Activated naive CD8-positive, alpha-beta T cell treated with anti-CD3 and anti-CD28 coated beads, Interleukin-2, amount 50 U/mL, for 24 hours (primary cell): ENCODE results near the gene CPA2.
"Not testable (repeated sequence)": the region's sequence is repeated elsewhere in the genome, so short reads cannot be mapped to it uniquely, and the experiment has no call there.

ENCODE experiments used
- ATAC-seq: fragments of 150-1000 bp; cut with Tn5 transposase; one replicate; pipeline ENCODE4 v1.10.0; 2021
- DNase-seq: peaks from one replicate; pipeline ENCODE4 v3.0.0; 2021
- H3K27ac Mint-ChIP-seq: one replicate; pipeline ENCODE4 v1.8.0; 2021; ENCODE audit warnings: mild to moderate bottlenecking, mixed read lengths
- H3K27me3 Mint-ChIP-seq: one replicate; pipeline ENCODE4 v1.8.0; 2021; ENCODE audit warnings: mixed read lengths
- H3K36me3 Mint-ChIP-seq: one replicate; pipeline ENCODE4 v1.8.0; 2021; ENCODE audit warnings: low read depth, mixed read lengths
- H3K4me1 Mint-ChIP-seq: one replicate; pipeline ENCODE4 v1.8.0; 2021; ENCODE audit warnings: mixed read lengths
- H3K4me3 Mint-ChIP-seq: one replicate; pipeline ENCODE4 v1.8.0; 2021; ENCODE audit warnings: mild to moderate bottlenecking, moderate library complexity, mixed read lengths
- H3K9me3 Mint-ChIP-seq: one replicate; pipeline ENCODE4 v1.8.0; 2021; ENCODE audit warnings: mixed read lengths

CPA2 gene

DNA sequence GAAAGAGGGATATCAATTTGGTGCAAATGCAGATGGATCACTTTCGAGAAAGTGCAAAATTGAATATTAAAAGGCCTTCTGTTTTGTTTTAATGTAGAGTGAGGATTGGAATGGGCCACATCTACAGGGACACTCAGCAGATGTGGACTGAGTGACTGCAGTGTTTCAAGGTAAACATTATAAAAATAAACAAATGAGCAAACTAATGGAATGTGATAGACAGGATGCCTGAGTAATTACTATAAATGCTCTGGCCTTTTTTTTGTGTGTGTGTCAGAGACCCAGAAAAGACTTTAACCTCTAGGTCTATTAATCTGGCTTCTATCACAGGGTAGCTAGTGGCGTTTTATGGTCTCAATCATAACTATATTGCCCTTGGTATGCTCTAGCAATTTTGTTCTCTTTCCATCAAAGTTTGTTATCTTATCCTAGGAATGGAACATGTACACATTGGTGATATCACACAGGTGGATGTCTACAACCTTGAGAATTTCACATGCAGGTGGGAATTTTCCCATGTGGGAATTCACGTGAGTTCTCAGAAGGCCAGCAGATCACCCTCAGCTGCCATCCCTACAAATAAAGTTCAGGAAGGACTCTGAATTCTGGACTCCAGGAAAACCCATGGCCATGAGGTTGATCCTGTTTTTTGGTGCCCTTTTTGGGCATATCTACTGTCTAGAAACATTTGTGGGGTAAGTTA lies at the start of gene CPA2:
TSS of gene CPA2 (plus strand) at position 606 of the 703 bp plus-strand sequence. CDS start at position 625, 19 bp downstream.
- DNase-seq (no peak), ATAC-seq (no peak)
- H3K4me1 Mint-ChIP-seq = no peaks in the 10 kb centered on the region
- no peaks in the 10 kb centered on the region for H3K9me3 Mint-ChIP-seq
- no peak within 1 kb of the TSS for H3K4me3 Mint-ChIP-seq
- peaks cover 4% of the 10 kb centered on the region for H3K27me3 Mint-ChIP-seq
- no peak within 1 kb of the TSS for H3K27ac Mint-ChIP-seq
- H3K36me3 Mint-ChIP-seq = no peaks in the 10 kb centered on the region

DNA sequence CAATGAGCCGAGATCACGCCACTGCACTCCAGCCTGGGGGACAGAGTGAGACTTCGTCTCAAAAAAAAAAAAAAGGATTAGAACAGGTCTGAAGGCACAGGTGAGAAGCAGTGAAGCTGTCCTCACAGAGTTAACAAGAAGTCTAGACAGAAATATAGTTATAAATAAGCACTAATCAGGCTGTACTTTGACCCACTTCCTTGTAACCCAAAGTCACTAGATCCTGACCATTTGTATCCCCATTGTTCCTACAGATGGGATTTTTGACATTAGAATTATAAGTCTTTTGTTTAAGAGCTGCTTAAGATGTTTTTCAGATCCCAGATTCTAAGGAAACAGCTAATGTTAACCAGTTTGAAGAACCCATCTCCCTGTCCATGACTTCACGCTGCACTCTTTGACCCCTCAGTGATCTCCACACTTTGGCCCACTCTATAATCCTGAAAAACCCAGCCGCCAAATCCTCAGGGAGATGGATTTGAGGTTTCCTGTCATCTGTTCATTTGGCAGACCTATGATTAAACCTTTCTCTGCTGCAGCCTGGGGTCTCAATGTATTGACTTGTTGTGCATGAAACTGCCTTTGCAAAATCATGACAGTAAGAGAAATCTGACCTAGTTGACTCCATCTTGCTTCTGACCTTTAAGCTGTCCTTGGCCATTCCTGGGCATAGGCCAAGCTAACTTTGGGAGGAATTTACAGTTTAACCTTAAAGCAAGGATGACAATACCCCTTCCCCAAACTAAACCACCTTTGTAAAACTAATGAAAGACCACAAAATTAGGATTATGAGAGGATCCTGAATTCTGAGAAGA lies 47.6 kb upstream of the CPA2 start:
- H3K36me3 Mint-ChIP-seq = no peaks in the 10 kb centered on the region
- peaks cover 10% of the 10 kb centered on the region for H3K27me3 Mint-ChIP-seq
- H3K4me3 Mint-ChIP-seq = no peak overlapping the region
- H3K9me3 Mint-ChIP-seq = no peaks in the 10 kb centered on the region
- no peak overlapping the region for H3K27ac Mint-ChIP-seq
- no peaks in the 10 kb centered on the region for H3K4me1 Mint-ChIP-seq
- DNase-seq (no peak), ATAC-seq (no peak)

DNA sequence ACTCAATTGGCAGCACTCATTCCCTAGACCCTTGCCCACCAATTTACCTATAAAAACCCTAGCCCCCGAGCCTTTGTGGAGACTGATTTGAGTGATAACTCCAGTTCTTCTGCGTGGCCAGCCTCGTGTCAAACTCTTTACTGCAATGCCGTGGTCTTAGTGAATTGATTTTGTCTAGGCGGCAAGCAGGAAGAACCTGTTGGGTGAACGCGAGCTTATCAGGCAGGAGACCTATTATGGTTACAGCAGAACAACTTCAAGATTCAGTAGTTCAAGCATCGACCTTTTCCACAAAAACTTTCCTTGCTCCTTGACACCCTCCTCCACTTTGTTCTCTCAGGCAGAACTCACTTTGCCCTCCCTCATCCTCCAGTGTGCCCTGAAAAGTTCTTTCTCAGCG lies 46.8 kb upstream of the CPA2 start:
- Mint-ChIP-seq H3K4me1 (no peaks in the 10 kb centered on the region), H3K27ac (no peak overlapping the region), H3K9me3 (no peaks in the 10 kb centered on the region), H3K27me3 (peaks cover 7% of the 10 kb centered on the region), H3K4me3 (no peak overlapping the region), H3K36me3 (no peaks in the 10 kb centered on the region)
- no peak for ATAC-seq
- no peak for DNase-seq

DNA sequence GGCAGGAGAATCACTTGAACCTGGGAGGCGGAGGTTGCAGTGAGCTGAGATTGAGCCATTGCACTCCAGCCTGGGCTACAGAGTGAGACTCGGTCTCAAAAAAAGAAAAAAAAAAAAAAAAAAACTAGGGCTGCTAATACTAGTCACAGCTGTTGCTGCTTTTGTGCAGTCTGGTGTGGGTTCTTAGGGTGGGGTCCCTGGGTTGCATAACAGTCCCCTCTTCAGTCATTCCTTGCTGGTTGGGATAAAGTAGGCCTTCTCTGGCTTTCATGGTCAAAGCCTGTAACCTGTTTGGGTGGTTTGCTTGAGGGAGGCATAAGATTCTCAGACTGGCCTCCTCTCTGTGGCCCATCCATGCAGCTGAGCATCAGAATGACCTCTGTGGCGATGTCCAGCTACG lies 44.9 kb upstream of the CPA2 start:
- Mint-ChIP-seq H3K9me3 (no peaks in the 10 kb centered on the region), H3K27ac (no peak overlapping the region), H3K4me1 (no peaks in the 10 kb centered on the region), H3K4me3 (no peak overlapping the region), H3K36me3 (no peaks in the 10 kb centered on the region), H3K27me3 (peaks cover 3% of the 10 kb centered on the region)
- ATAC-seq = no peak
- DNase-seq = no peak

DNA sequence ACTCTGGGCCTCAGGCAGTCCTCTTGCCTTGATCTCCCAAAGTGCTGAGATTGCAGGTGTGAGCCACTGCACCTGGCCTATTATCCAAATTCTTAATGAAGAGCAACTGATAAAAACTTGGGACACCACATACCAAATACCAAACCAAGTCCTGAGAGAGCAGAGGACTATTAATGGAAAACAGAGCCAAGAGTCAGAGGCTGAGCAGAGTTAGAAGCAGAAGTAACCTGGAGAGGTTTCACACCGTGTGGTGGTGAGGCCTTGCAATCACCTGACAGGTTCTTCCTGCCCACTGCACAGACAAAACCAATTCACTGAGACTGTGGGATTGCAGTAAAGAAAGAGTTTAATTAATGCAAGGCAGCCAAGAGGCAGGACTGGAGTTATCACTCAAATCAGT lies 43.0 kb upstream of the CPA2 start:
- Mint-ChIP-seq H3K9me3 (no peaks in the 10 kb centered on the region), H3K4me1 (no peaks in the 10 kb centered on the region), H3K4me3 (no peak overlapping the region), H3K27me3 (peaks cover 3% of the 10 kb centered on the region), H3K36me3 (no peaks in the 10 kb centered on the region), H3K27ac (no peak overlapping the region)
- ATAC-seq (no peak), DNase-seq (no peak)

DNA sequence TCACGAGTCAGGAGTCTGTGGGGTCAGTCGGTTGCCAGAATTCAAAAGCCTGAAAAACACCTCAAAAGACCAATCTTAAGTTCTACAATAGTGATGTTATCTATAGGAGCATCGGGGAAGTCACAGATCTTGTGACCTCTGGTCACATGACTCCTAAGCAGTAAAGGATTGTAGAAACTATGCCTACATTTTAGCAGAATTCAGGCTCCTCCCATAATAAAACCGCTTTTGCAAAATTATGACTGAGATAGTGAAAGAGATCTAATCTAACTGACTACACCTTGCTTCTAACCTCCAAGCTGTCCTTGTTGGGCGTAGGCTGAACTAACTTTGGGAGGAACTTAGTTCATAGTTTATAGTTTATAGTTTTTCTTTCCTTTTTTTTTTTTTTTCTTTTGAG lies 42.5 kb upstream of the CPA2 start:
- H3K27ac Mint-ChIP-seq = no peak overlapping the region
- ATAC-seq = no peak
- no peak for DNase-seq
- H3K4me3 Mint-ChIP-seq = no peak overlapping the region
- no peaks in the 10 kb centered on the region for H3K4me1 Mint-ChIP-seq
- H3K9me3 Mint-ChIP-seq = no peaks in the 10 kb centered on the region
- H3K27me3 Mint-ChIP-seq = peaks cover 3% of the 10 kb centered on the region
- H3K36me3 Mint-ChIP-seq = no peaks in the 10 kb centered on the region

DNA sequence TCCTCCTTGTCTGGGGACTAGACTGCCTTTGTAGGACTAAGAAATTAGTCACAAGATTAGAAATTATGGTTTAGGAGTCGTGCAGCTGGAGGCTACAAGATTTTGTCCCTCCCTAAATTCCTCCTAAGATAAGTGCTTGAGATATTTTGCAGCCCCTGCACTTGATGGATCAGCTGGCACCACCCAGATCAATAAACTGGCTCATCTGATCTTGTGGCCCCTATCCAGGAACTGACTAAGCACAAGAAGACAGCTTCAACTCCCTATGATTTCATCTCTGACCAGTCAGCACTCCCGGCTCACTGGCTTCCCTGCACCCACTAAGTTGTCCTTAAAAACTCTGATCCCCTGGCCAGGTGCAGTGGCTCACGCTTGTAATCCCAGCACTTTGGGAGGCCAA lies 41.7 kb upstream of the CPA2 start:
- not testable (repeated sequence) for H3K27me3 Mint-ChIP-seq, H3K9me3 Mint-ChIP-seq, H3K4me1 Mint-ChIP-seq, DNase-seq, H3K36me3 Mint-ChIP-seq, ATAC-seq, H3K4me3 Mint-ChIP-seq, H3K27ac Mint-ChIP-seq

DNA sequence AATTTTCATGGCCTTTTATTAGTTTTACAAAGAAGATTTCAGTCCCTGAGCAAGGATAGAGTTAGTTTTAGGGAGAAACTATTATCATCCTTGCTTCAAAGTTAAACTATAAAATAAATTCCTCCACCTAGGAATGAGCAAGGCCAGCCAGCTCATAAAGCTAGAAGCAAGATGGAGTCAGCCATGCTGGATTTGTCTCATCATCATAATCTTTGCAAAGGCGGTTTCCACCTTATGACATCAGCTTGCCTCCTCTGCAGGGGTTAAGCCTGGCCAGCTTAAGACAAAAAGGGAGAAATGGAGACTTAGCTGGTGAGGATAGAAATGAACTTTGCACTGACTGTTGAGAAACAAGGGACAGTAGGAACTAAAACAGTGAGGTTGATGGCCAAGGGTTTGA lies 40.3 kb upstream of the CPA2 start:
- H3K27ac Mint-ChIP-seq = no peak overlapping the region
- DNase-seq (no peak), ATAC-seq (no peak)
- H3K36me3 Mint-ChIP-seq = no peaks in the 10 kb centered on the region
- H3K4me3 Mint-ChIP-seq = no peak overlapping the region
- no peaks in the 10 kb centered on the region for H3K27me3 Mint-ChIP-seq
- no peaks in the 10 kb centered on the region for H3K4me1 Mint-ChIP-seq
- no peaks in the 10 kb centered on the region for H3K9me3 Mint-ChIP-seq

DNA sequence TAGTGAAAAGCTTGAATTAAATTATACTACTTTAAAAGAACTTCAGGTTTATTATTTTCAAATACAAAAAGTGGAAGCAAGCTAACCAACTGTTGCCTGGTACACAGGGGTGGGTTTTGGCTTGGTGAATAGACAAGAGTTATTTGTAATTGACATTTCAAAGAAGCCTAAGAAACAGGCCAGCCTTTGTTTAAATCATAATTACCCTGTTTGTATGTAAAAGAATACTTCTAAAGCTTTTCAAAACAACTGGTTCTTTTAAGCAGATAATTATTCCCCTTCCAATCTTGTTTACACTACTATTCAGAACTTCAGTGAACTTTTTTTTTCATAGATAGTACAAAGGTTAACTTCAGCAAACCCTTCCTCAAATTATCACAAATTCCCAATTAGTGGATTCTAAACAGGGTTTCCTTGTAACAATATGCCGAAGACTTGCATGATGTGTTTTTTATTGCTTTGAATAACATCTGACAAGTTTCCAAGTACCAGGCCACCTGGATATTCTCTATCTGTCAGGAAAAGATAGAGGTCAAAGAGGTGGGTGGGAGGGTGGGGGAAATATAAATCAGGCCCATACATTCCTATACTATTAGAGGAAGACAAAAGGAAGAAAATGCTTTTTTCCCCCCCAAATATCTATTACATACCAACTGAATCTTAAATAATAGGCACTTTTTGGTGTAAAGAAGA lies 38.6 kb upstream of the CPA2 start:
- no peaks in the 10 kb centered on the region for H3K27me3 Mint-ChIP-seq
- H3K36me3 Mint-ChIP-seq = no peaks in the 10 kb centered on the region
- H3K4me1 Mint-ChIP-seq = no peaks in the 10 kb centered on the region
- no peak overlapping the region for H3K27ac Mint-ChIP-seq
- no peak overlapping the region for H3K4me3 Mint-ChIP-seq
- no peaks in the 10 kb centered on the region for H3K9me3 Mint-ChIP-seq
- ATAC-seq (no peak), DNase-seq (no peak)

DNA sequence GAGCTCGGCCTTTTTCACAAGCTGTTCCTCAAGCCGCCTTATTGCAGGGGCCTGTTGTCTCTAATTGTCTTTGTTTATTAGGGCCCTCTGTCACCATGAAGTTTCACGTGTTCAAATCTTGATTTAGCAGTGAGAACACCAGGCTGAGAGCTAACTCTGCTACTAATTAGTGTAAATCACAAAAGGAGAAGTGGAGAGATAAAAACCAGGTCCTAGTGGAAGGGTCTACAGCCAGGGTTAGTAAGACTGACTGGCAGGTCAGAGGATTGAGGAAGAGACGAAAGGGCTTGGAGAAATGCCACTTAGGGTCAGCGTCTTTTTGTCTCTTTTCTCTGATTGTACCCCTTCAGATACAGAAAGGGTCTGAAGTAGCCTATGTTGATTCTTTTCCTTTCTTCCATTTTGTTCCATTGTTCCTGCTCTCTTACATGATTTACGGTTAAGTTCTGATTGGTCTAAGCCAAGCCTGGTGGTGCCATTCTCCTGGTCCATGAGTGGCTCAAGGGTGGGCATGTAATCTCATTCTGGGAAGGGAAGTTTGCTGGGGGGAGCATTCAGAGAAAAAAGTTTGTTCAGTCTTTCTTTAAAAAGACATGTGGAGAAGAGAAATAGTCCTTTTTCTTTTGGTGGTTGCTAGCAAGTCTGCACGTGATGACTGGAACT lies 37.7 kb upstream of the CPA2 start:
- Mint-ChIP-seq H3K36me3 (no peaks in the 10 kb centered on the region), H3K9me3 (no peaks in the 10 kb centered on the region), H3K4me1 (no peaks in the 10 kb centered on the region), H3K27me3 (no peaks in the 10 kb centered on the region), H3K4me3 (no peak overlapping the region), H3K27ac (no peak overlapping the region)
- DNase-seq (no peak), ATAC-seq (no peak)

DNA sequence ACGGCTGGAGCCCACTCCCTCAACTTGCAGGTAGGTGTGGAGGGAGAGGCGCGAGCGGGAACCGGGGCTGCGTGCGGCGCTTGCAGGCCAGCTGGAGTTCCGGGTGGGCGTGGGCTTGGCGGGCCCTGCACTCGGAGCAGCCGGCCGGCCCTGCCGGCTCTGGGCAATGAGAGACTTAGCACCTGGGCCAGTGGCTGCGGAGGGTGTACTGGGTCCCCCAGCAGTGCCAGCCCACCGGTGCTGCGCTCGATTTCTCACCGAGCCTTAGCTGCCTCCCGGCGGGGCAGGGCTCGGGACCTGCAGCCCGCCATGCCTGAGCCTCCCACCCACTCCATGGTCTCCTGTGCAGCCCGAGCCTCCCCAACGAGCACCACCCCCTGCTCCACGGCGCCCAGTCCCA lies 36.7 kb upstream of the CPA2 start:
- not testable (repeated sequence) for ATAC-seq, H3K9me3 Mint-ChIP-seq, H3K4me1 Mint-ChIP-seq, H3K27ac Mint-ChIP-seq, DNase-seq, H3K36me3 Mint-ChIP-seq, H3K4me3 Mint-ChIP-seq, H3K27me3 Mint-ChIP-seq

DNA sequence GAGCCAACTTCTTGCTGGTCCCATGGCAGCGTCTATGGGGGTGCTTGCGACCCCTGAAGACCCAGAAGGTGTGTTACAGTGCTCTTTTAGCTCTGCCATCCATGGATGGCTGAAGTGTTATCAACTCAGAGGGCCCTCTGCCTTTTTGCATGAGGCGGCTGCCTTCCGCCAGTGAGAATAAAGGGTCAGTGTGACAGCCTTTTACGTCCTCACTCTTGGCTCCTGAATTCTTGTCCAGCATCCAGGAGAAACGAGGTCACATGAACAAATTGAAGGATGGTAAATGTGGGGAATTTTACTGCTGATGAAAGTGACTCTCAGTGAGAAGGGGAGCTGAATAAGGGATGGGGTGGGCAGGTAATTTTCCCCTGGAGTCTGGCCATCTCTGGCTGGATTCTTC lies 34.9 kb upstream of the CPA2 start:
- no peak overlapping the region for H3K4me3 Mint-ChIP-seq

DNA sequence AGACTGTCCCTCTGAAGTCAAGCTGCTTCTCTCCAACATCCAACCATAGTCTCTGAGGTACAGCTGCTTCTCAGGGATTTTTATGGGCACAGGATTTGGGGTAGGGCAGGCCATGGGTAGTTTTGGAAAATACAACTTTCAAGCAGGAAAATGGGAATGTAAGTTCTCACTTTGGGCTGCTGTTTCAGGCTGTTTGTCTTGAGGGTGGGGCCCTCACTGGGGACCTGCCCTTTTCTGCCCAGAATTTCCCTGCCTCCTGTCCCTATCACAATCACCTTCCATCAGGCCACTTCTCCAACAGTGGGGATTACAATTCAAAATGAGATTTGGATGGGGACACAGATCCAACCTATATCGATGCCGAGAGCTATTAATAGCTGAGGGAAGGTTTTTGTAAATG lies 34.5 kb upstream of the CPA2 start:
- Mint-ChIP-seq H3K36me3 (no peaks in the 10 kb centered on the region), H3K27me3 (no peaks in the 10 kb centered on the region), H3K27ac (no peak overlapping the region), H3K4me1 (no peaks in the 10 kb centered on the region), H3K9me3 (no peaks in the 10 kb centered on the region), H3K4me3 (no peak overlapping the region)
- ATAC-seq = no peak
- DNase-seq = no peak

More for the DNA sequence above, 34.9 kb upstream of the CPA2 start:
- Mint-ChIP-seq H3K4me1 (no peaks in the 10 kb centered on the region), H3K27ac (no peak overlapping the region), H3K9me3 (no peaks in the 10 kb centered on the region), H3K36me3 (no peaks in the 10 kb centered on the region), H3K27me3 (no peaks in the 10 kb centered on the region)
- DNase-seq (no peak), ATAC-seq (no peak)

DNA sequence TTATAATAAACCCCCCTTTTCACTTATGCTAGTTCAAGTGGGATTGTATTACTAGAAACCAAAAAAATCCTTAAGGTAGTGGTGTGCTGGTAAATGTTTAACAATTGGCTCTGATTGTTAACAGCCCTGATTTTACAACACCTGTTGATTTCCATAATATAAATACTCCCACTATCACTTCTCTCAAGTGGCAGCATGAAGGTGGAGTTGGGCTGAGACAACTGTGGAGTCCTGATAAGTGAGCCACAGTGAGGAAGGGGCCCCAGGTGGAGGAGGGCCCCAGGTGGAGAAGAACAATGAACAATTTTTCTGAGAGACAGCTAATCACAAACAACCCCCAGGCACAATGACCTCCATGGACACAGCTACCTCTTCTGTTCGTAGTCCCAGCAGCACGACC lies 32.6 kb upstream of the CPA2 start:
- ATAC-seq = no peak
- no peak overlapping the region for H3K27ac Mint-ChIP-seq
- no peaks in the 10 kb centered on the region for H3K36me3 Mint-ChIP-seq
- DNase-seq = no peak
- H3K9me3 Mint-ChIP-seq = no peaks in the 10 kb centered on the region
- no peak overlapping the region for H3K4me3 Mint-ChIP-seq
- no peaks in the 10 kb centered on the region for H3K4me1 Mint-ChIP-seq
- H3K27me3 Mint-ChIP-seq = no peaks in the 10 kb centered on the region
